ENCODE data around the gene ZNF630. TPM values are rescaled to one million over a fixed set of nuclear protein-coding genes. Genes with fewer than 3 reads are reported as not detected.
"Not testable (repeated sequence)": the region's sequence is repeated elsewhere in the genome, so short reads cannot be mapped to it uniquely, and the experiment has no call there.

Gene ZNF630
- total RNA-seq (2014; rRNA removed; shearing (Covaris generic)): 2.7 and 3.5 TPM in 2 replicates

GRCh38 chrX:48071064-48071985 is at the start of gene ZNF630:
Gene ZNF630, minus strand, starts transcription at chrX:48071640. Its CDS starts 4,754 bp downstream, at chrX:48066886.
- DNase-seq (ENCODE audit: low spot score): peak; percentile 51

DNA sequence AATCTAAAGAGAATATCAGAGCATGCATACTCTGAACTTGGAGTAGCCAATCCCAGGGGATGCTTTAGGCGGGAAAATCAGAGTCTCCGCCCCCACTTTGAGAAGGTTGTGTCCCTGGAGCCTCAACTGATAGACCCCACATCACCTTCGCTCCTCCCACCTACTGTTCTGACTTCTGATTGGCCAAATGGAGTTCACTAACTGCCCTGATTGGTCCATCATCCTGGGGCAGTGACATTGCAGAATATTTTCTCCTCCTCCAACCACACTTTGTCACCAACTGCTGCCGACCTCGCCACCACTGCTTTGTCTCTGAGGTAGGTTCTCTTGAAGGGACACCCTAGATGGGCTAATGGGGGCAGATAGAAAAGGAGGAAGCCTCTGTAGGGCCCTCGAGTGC is 36.3 kb upstream of the ZNF630 start:
- DNase-seq (ENCODE audit: low spot score): no peak

GRCh38 chrX:48102874-48103374 is 31.5 kb upstream of the ZNF630 start:
- no peak for DNase-seq (ENCODE audit: low spot score)

GRCh38 chrX:48101443-48101842 is 30.0 kb upstream of the ZNF630 start:
- DNase-seq (ENCODE audit: low spot score): no peak

DNA sequence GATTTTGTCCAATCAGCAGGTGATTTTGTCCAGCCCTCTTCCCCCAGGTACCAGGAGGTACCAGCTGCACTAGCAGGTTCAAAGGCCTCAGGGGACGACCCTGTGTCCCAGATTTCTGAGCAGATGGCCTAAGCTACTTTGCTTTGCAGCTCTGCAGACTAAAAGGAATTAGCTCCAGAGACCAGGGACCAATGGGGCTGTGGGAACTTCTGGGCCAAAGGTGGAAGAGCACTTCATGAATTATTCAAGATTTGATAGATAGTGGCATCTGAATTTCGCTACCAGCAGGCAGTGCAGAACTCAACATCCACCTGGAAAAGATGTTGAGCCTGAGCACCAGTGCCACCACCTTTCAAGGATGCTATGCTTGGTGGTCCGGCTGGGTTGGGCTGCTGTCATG is 21.1 kb upstream of the ZNF630 start:
- DNase-seq (ENCODE audit: low spot score): not testable (repeated sequence)

- DNase-seq (ENCODE audit: low spot score): no peak
These were observed 18.7 kb upstream of the ZNF630 start for GRCh38 chrX:48090123-48090522.

- DNase-seq (ENCODE audit: low spot score): no peak
These were observed 14.6 kb upstream of the ZNF630 start for GRCh38 chrX:48086082-48086481.

- DNase-seq (ENCODE audit: low spot score): no peak
These were observed 12.3 kb upstream of the ZNF630 start for GRCh38 chrX:48083706-48084105.

DNA sequence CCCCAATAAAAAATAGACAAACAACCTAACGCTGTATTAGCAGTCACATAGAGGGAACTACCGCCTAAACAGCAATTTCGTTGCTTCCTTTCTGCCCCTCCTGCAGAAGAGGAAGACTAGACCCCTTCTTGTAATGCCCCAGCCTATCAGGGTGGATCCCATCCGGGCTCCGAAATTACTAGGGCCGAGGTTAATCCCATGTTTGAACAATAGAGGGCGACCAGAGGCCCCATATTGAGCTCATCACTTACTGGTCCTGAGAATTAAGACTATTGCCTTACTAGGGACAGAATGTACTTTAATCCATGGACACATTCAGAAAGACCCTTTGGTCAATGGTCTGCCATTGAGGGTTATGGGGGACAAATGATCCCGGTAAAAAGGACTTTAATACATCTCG is 11.8 kb upstream of the ZNF630 start:
- peak; percentile 45 for DNase-seq (ENCODE audit: low spot score)

DNA sequence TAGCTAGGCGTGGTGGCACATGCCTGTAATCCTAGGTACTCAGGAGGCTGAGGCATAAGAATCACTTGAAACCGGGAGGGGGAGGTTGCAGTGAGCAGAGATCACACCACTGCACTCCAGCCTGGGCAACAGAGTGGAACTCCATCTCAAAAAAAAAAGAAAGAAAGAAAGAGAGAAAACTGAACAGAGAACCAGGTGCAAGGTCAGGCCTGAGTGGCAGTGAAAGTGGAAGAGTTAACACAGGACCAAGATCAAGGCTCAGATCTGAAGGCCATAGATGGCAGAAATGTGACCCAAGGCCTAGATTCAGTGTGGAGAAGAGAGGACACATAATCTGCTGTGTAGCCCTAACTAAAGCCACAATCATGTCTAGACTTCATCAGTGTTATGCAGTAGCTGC is 4.9 kb upstream of the ZNF630 start:
- DNase-seq (ENCODE audit: low spot score): no peak

DNA sequence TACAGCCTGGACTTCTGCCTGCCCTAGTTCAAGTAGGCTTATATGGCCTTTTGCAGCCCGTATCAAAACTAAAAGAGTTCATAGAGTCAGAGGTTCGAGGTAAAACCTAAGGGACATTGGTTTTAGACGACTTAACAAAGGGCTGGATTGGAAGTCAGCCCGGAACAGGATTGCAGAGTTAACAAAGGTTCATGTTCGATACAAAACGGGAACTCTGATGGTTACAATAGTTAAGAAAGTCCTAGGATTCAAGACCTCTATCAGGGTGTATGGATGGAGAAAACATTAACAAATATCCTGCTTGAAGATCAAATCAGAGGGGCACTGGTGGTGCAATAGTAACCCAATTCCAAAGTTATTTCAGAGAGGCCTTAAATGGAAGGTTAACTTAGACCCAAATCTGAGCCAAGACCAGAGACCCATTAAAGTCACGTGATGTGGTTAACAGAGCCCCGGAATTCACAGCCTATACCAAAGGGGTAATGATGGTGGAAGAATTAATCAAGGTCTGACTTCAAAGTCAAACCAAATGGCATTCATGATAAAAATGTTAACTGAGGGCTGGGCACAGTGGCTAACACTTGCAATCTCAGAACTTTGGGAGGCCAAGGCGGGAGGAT is 656 bp upstream of the ZNF630 start:
- DNase-seq (ENCODE audit: low spot score): no peak

- DNase-seq (ENCODE audit: low spot score): no peak
These were observed 3.1 kb downstream of the ZNF630 start for GRCh38 chrX:48068096-48068887.

DNA sequence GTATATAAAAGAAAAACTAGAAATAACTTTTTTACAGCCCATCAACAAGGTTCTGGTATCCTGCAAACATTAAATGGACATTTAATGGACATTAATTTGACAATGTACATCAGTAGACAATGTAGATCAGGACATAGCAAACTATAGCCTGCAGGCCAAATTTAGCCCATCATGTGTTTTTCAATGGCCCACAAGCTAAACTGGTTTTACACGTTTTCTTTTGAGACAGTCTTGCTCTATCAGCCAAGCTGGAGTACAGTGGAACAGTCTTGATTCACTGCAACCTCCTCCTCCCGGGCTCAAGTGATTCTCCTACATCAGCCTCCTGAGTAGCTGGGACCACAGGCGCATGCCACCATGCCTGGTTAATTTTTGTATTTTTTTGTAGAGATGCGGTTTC is 7.2 kb downstream of the ZNF630 start:
- no peak for DNase-seq (ENCODE audit: low spot score)

GRCh38 chrX:48059296-48059639 is 12.2 kb downstream of the ZNF630 start:
- no peak for DNase-seq (ENCODE audit: low spot score)

DNA sequence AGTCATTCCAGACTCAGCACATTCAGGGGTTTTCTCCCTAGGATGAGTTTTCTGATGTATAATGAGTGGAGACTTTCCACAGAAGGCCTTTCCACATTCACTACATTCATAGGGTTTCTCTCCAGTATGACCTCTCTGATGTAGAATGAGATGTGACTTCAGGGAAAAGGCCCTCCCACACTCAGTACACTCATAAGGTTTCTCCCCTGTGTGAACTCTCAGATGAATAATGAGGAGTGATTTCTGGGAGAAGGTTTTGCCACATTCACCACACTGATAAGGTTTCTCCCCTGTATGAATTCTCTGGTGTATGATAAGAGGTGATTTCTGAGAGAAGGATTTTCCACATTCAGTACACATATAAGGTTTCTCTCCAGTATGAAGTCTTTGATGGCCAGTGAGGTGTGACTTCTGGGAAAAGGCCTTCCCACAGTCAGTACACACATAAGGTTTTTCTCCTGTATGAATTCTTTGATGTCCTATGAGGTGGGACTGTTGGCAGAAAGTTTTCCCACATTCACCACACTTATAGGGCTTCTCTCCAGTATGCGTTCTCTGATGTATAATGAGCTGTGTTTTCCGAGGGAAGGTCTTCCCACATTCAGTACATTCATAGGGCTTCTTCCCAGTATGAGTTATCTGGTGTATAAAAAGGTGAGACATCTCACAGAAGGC is 12.7 kb downstream of the ZNF630 start:
- no peak for DNase-seq (ENCODE audit: low spot score)

DNA sequence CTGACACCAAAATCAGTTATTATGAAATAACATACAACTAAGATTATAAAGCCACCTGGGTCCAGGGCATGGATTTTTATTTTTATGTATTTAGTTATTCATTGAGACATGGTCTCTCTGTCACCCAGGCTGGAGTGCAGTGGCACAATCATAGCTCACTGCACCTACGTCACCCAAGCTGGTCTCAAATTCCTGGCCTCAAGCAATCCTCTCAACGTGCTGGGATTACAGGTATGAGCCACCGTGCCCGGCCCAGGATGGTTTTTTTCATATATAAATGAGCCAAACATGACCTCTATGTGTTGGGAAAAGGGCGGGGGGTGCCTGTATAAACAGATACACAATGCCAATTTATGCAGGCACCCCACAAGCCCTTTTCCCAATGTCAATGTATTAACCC is 24.6 kb downstream of the ZNF630 start:
- no peak for DNase-seq (ENCODE audit: low spot score)

DNA sequence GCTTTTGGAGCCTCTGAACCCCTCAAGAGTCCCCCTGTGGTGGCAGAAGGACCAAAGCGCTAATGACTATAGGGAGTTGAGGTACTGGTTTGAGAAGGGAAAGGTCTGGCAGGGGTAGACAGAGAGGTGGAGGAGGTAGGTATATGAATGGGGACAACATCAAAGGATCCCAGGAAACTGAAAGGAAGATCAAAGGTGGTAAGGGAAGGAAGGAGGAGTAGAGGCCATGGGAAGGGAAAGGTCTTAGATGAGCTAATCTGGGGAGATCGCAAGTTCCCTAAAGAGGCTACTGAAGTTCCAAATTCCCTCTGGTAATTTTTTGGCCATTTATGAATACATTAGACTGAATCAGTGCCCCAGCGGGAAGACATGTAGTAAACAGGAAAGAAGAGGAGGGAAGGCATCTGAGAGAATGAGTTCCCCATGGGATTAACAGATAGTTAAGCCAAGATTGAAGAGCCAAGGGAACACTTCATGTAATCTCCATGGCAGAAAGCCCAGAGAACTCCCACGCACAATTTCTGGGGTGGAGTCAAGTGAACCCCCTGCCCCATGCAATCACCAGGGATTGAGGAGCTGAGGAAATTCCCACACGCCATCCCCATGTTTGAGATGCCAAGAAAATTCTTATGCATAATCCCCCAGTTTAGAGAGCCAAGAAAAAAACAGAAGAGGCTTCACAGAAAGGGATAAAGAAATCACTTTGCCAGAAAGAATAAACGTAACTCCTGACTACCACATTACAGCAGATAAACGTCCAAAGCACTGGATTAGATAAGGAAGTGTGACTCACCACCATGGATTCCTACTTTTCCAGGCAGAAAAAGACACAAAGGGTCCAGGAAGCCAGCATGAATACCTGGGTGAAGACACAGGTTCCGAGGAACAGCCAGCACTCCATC is 25.8 kb downstream of the ZNF630 start:
- peak; percentile 74 for DNase-seq (ENCODE audit: low spot score)

DNA sequence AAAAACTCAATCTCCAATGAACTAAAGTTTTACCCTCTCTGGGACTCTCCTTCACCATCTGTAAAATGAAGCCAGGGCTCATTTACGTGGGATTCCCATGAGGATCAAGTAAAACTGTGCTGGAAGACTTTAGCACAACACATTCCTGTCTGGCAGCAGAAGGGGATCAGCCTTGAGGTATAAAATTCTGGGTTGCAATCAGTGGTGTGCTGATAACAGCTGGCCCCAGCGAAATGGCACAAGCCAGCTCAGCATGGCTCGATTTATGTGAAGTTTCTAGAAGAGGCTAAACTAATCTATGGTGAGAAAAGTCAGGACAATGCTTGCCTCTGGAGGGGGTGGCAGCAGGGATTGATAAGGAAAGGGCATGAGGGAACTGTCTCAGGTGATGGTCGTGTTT is 28.4 kb downstream of the ZNF630 start:
- DNase-seq (ENCODE audit: low spot score): no peak

DNA sequence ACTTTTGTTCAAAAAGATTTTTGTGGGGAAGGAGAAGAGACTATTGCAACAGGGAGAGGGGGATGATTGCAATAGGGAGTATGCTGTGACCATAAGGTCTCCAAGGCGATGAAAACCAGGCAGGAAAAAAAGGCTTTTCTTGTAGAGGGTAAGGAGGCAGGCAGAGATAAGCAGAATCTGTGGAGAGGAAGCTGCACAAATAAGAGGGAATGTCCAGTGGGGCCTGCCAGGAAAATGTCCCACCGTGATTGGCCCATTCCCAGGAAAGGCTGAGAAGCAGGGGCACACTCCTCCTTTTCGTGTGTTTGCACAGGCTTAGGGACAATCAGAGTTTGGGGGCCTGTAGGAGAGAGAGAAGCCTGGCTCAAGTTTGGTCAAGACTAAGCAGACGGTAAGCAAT is 35.5 kb downstream of the ZNF630 start:
- no peak for DNase-seq (ENCODE audit: low spot score)

- not testable (repeated sequence) for DNase-seq (ENCODE audit: low spot score)
These were observed 40.7 kb downstream of the ZNF630 start for GRCh38 chrX:48030641-48031173.
